Measurements from ENCODE around the gene PIEZO2. TPM values are rescaled to one million over a fixed set of nuclear protein-coding genes. Genes with fewer than 3 reads are reported as not detected.
"Not testable (repeated sequence)": the region's sequence is repeated elsewhere in the genome, so short reads cannot be mapped to it uniquely, and the experiment has no call there.

The PIEZO2 gene
- total and polyA plus RNA-seq, 4 donors: 2.6 to 233 (median 18.8) TPM

DNA sequence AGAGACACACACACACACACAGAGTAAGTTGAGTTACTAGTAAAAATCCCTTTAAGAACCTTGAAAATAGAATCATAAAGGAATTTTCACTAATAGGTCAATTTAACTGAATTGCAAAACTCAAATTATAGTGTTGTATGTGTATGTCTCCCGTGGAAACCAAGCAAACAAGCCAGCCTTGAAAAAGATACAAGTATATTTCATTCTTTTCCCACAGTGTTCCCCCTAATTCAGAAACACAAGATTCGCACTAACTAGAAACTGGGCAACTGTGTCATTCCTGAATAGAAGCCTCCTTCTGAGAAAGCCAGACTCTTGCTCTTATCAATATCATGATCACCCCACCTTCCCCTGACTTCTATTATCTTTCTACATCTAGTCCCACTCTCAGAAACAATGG lies 229.5 kb downstream of the PIEZO2 start:
- no peak for TF ChIP-seq CTCF (IDR thresholded peaks at IDR 0.05; ENCODE audit: control extremely low read depth, extremely low read depth)

DNA sequence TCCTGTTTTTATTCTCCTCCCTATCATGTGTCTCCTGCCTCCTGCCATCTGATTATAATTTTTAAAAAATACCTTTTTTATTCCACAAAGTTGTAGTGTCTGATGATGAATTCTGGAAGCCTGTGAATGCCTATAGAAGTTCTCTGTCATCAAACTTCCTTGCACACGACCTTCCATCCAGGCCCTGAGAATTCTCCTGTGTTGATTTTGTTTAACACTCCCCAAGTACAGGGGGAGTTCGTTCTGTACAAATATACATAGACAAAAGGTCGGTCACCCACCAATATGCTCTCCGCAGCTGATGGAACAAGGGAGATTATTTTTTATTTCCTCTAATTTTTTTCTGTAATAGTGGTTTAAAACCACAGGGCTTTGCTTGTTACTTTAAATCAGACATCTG lies 232.5 kb downstream of the PIEZO2 start:
- 32 to 33% methylated on average over 4 of the region's 4 CpGs for WGBS, 2 donors
- no peak overlapping the region for H3K4me3 ChIP-seq
- peaks cover 0 to 5% (median 0%) of the 10 kb centered on the region in 4 donors for H3K36me3 ChIP-seq (ENCODE audit: control insufficient read depth in 4 of 4, insufficient read depth in 4 of 4, low read length in 4 of 4)
- H3K27me3 ChIP-seq (ENCODE audit: control insufficient read depth in 3 of 3, insufficient read depth in 3 of 3, low read length in 2 of 3): no peaks in the 10 kb centered on the region
- no peak for TF ChIP-seq CTCF (IDR thresholded peaks at IDR 0.05; ENCODE audit: control extremely low read depth, extremely low read depth)
- DNase-seq (no peak), ATAC-seq (ENCODE audit: insufficient read depth, low FRiP score) (no peak)
- no peaks in the 10 kb centered on the region for H3K9me3 ChIP-seq (ENCODE audit: control insufficient read depth in 4 of 4, insufficient read depth in 3 of 4, low read length in 3 of 4)
- peaks cover 0 to 34% (median 0%) of the 10 kb centered on the region in 5 donors for H3K4me1 ChIP-seq (ENCODE audit: control insufficient read depth in 5 of 5, insufficient read depth in 5 of 5, low read length in 5 of 5)
- H3K27ac ChIP-seq (ENCODE audit: low read depth in 1 of 2, low read length in 1 of 2): no peak overlapping the region
- H3K9ac ChIP-seq (ENCODE audit: insufficient read depth in 1 of 2, low read length in 2 of 2): no peak overlapping the region

More for the DNA sequence above, 229.5 kb downstream of the PIEZO2 start:
- DNase-seq: peak in 2 of 3 donors; percentile 77 to 79
- Histone ChIP-seq H3K27ac (ENCODE audit: low read depth in 1 of 2, low read length in 1 of 2) (no peak overlapping the region), H3K9me3 (ENCODE audit: control insufficient read depth in 4 of 4, insufficient read depth in 3 of 4, low read length in 3 of 4) (no peaks in the 10 kb centered on the region), H3K27me3 (ENCODE audit: control insufficient read depth in 3 of 3, insufficient read depth in 3 of 3, low read length in 2 of 3) (no peaks in the 10 kb centered on the region), H3K4me3 (no peak overlapping the region), H3K36me3 (ENCODE audit: control insufficient read depth in 4 of 4, insufficient read depth in 4 of 4, low read length in 4 of 4) (peaks cover 0 to 15% (median 0%) of the 10 kb centered on the region in 4 donors), H3K4me1 (ENCODE audit: control insufficient read depth in 5 of 5, insufficient read depth in 5 of 5, low read length in 5 of 5) (peaks cover 0 to 37% (median 0%) of the 10 kb centered on the region in 5 donors), H3K9ac (ENCODE audit: insufficient read depth in 1 of 2, low read length in 2 of 2) (peak overlapping the region in 1 of 2 donors; percentile 54)
- 82 to 94% methylated on average over 2 of the region's 2 CpGs for whole genome bisulfite sequencing, 2 donors
- ATAC-seq (ENCODE audit: insufficient read depth, low FRiP score): no peak

GRCh38 chr18:10916387-10916786 lies 233.0 kb downstream of the PIEZO2 start:
- H3K4me3 ChIP-seq: no peak overlapping the region
- H3K9me3 ChIP-seq (ENCODE audit: control insufficient read depth in 4 of 4, insufficient read depth in 3 of 4, low read length in 3 of 4): no peaks in the 10 kb centered on the region
- H3K27ac ChIP-seq (ENCODE audit: low read depth in 1 of 2, low read length in 1 of 2): no peak overlapping the region
- peaks cover 0 to 34% (median 0%) of the 10 kb centered on the region in 5 donors for H3K4me1 ChIP-seq (ENCODE audit: control insufficient read depth in 5 of 5, insufficient read depth in 5 of 5, low read length in 5 of 5)
- ATAC-seq (ENCODE audit: insufficient read depth, low FRiP score): no peak
- no peak for TF ChIP-seq CTCF (IDR thresholded peaks at IDR 0.05; ENCODE audit: control extremely low read depth, extremely low read depth)
- no peaks in the 10 kb centered on the region for H3K27me3 ChIP-seq (ENCODE audit: control insufficient read depth in 3 of 3, insufficient read depth in 3 of 3, low read length in 2 of 3)
- 91 to 92% methylated on average over 23 of the region's 23 CpGs for WGBS, 2 donors
- no peak for DNase-seq
- no peak overlapping the region for H3K9ac ChIP-seq (ENCODE audit: insufficient read depth in 1 of 2, low read length in 2 of 2)
- H3K36me3 ChIP-seq (ENCODE audit: control insufficient read depth in 4 of 4, insufficient read depth in 4 of 4, low read length in 4 of 4): peaks cover 0 to 5% (median 0%) of the 10 kb centered on the region in 4 donors

DNA sequence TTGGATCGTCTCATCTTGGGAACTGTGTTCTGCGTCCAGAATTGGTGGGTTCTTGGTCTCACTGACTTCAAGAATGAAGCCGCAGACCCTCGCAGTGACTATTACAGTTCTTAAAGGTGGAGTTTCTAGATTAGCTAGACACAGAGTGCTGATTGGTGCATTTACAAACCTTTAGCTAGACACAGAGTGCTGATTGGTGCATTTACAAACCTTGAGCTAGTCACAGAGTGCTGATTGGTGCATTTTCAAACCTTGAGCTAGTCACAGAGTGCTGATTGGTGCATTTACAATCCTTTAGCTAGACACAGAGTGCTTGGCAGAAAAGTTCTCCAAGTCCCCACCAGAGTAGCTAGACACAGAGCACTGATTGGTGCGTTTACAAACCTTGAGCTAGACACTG lies 233.6 kb downstream of the PIEZO2 start:
- not testable (repeated sequence) for DNase-seq; H3K27me3 ChIP-seq (ENCODE audit: control insufficient read depth in 3 of 3, insufficient read depth in 3 of 3, low read length in 2 of 3); H3K36me3 ChIP-seq (ENCODE audit: control insufficient read depth in 4 of 4, insufficient read depth in 4 of 4, low read length in 4 of 4); H3K27ac ChIP-seq (ENCODE audit: low read depth in 1 of 2, low read length in 1 of 2); H3K9me3 ChIP-seq (ENCODE audit: control insufficient read depth in 4 of 4, insufficient read depth in 3 of 4, low read length in 3 of 4); H3K4me3 ChIP-seq; H3K9ac ChIP-seq (ENCODE audit: insufficient read depth in 1 of 2, low read length in 2 of 2); ATAC-seq (ENCODE audit: insufficient read depth, low FRiP score)
- peaks cover 0 to 32% (median 0%) of the 10 kb centered on the region in 5 donors for H3K4me1 ChIP-seq (ENCODE audit: control insufficient read depth in 5 of 5, insufficient read depth in 5 of 5, low read length in 5 of 5)
- WGBS, 2 donors: 96 to 97% methylated on average over 5 of the region's 5 CpGs

- not testable (repeated sequence) for ATAC-seq (ENCODE audit: insufficient read depth, low FRiP score); H3K27ac ChIP-seq (ENCODE audit: low read depth in 1 of 2, low read length in 1 of 2); H3K27me3 ChIP-seq (ENCODE audit: control insufficient read depth in 3 of 3, insufficient read depth in 3 of 3, low read length in 2 of 3); H3K4me3 ChIP-seq; H3K9me3 ChIP-seq (ENCODE audit: control insufficient read depth in 4 of 4, insufficient read depth in 3 of 4, low read length in 3 of 4); H3K9ac ChIP-seq (ENCODE audit: insufficient read depth in 1 of 2, low read length in 2 of 2)
- peaks cover 0 to 20% (median 0%) of the 10 kb centered on the region in 5 donors for H3K4me1 ChIP-seq (ENCODE audit: control insufficient read depth in 5 of 5, insufficient read depth in 5 of 5, low read length in 5 of 5)
- peak in 1 of 3 donors; percentile 10 for DNase-seq
- 75 to 82% methylated on average over 6 of the region's 8 CpGs for WGBS, 2 donors
- peaks cover 0 to 17% (median 0%) of the 10 kb centered on the region in 4 donors for H3K36me3 ChIP-seq (ENCODE audit: control insufficient read depth in 4 of 4, insufficient read depth in 4 of 4, low read length in 4 of 4)
These were observed 234.8 kb downstream of the PIEZO2 start for GRCh38 chr18:10914610-10915009.
